OCI-M1 (cell line): ENCODE measurements around the gene DNAJB6.

Experiments
- DNase-seq: peaks from one replicate; lab custom pipeline; 2025; lab: John Stamatoyannopoulos, UW

DNAJB6 gene

GRCh38 chr7:157428554-157428945, 91.7 kb downstream of the DNAJB6 start:
- no peak for DNase-seq

- no peak for DNase-seq
Measured at GRCh38 chr7:157429001-157429679, 92.3 kb downstream of the DNAJB6 start.

- DNase-seq: no peak
Measured at GRCh38 chr7:157429680-157430224, 92.9 kb downstream of the DNAJB6 start.

GRCh38 chr7:157430721-157431120, 93.9 kb downstream of the DNAJB6 start:
- DNase-seq: no peak

GRCh38 chr7:157431173-157431950, 94.6 kb downstream of the DNAJB6 start:
- no peak for DNase-seq

GRCh38 chr7:157431951-157432540, 95.2 kb downstream of the DNAJB6 start:
- DNase-seq: no peak

- no peak for DNase-seq
Measured at GRCh38 chr7:157432541-157432956, 95.7 kb downstream of the DNAJB6 start.

- peak; percentile 10 for DNase-seq
Measured at GRCh38 chr7:157432957-157433576, 96.3 kb downstream of the DNAJB6 start.

- no peak for DNase-seq
Measured at GRCh38 chr7:157433628-157434027, 96.8 kb downstream of the DNAJB6 start.

- no peak for DNase-seq
Measured at GRCh38 chr7:157434231-157434630, 97.4 kb downstream of the DNAJB6 start.

GRCh38 chr7:157434701-157435100, 97.9 kb downstream of the DNAJB6 start:
- DNase-seq: no peak

GRCh38 chr7:157436076-157436475, 99.3 kb downstream of the DNAJB6 start:
- DNase-seq: no peak

GRCh38 chr7:157436763-157437480, 100.1 kb downstream of the DNAJB6 start:
- DNase-seq: no peak

GRCh38 chr7:157437519-157438061, 100.8 kb downstream of the DNAJB6 start:
- DNase-seq: no peak

GRCh38 chr7:157438121-157439025, 101.6 kb downstream of the DNAJB6 start:
- no peak for DNase-seq

GRCh38 chr7:157439149-157439548, 102.3 kb downstream of the DNAJB6 start:
- no peak for DNase-seq

- DNase-seq: no peak
Measured at GRCh38 chr7:157439761-157440160, 103.0 kb downstream of the DNAJB6 start.

- DNase-seq: no peak
Measured at GRCh38 chr7:157440346-157441022, 103.7 kb downstream of the DNAJB6 start.

- DNase-seq: no peak
Measured at GRCh38 chr7:157441023-157441399, 104.2 kb downstream of the DNAJB6 start.

- no peak for DNase-seq
Measured at GRCh38 chr7:157442456-157442855, 105.7 kb downstream of the DNAJB6 start.
